ENCODE data around the gene SYT2.

DNA sequence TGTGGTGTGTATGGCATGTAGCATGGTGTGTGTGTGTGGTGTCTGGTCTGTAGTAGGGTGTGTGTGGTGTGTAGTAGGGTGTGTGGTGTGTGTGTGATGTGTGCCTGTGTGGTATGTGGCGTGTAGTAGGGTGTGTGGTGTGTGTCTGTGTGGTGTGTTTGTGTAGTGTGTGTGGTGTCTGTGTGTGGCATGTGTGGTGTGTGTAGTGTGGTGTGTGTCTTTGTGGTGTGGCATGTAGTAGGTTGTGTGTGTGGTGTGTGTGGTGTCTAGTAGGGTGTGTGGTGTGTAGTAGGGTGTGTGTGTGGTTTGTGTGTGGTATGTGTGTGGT is 85.5 kb downstream of the SYT2 start:
- TF ChIP-seq CTCF (IDR thresholded peaks at IDR 0.05) (no peak), ZFX (IDR thresholded peaks at IDR 0.05; ENCODE audit: borderline replicate concordance) (no peak)
